ENCODE results near the gene NFE2L2.

- TF ChIP-seq EZH2 (IDR thresholded peaks at IDR 0.05; ENCODE audit: insufficient read depth, low read length), result no peak
- TF ChIP-seq CTCF (IDR thresholded peaks at IDR 0.05; ENCODE audit: insufficient read depth, low read depth, low read length), result no peak
Measured at GRCh38 chr2:177268901-177269300, 4.4 kb upstream of the NFE2L2 start.

Measured in astrocyte (in vitro differentiated cells and primary cell).